Activated T-cell treated with anti-CD3 and anti-CD28 coated beads, Interleukin-2, amount 50 U/mL, for 72 hours (primary cell): Measurements from ENCODE around the gene KCNQ2. TPM values are rescaled to one million over a fixed set of nuclear protein-coding genes. Genes with fewer than 3 reads are reported as not detected.
"Not testable (repeated sequence)": the region's sequence is repeated elsewhere in the genome, so short reads cannot be mapped to it uniquely, and the experiment has no call there.

Experiments used
- ATAC-seq, 2 donors: fragments of 150-1000 bp; cut with Tn5 transposase; replicated peaks in 1 of 2; 2 replicates each; pipeline ENCODE4 v1.10.0; 2021; ENCODE audit warnings: moderate library complexity in 2 of 2, mild to moderate bottlenecking in 1 of 2
- DNase-seq, 2 donors: peaks; one replicate each; pipeline ENCODE4 v3.0.0; 2021 to 2022; ENCODE audit warnings: mixed read lengths in 1 of 2
- H3K27ac Mint-ChIP-seq: one replicate; pipeline ENCODE4 v1.8.0; 2022; ENCODE audit warnings: mild to moderate bottlenecking, moderate library complexity, mixed read lengths
- H3K27me3 Mint-ChIP-seq: one replicate; pipeline ENCODE4 v1.8.0; 2022; ENCODE audit warnings: low read depth, mixed read lengths
- H3K36me3 Mint-ChIP-seq, 2 donors: one replicate each; pipeline ENCODE4 v1.8.0; 2022; ENCODE audit warnings: mixed read lengths in 2 of 2, mild to moderate bottlenecking in 1 of 2; ENCODE audit not compliant: insufficient read depth in 2 of 2
- H3K4me1 Mint-ChIP-seq: one replicate; pipeline ENCODE4 v1.8.0; 2022; ENCODE audit warnings: low read depth, mixed read lengths
- H3K4me3 Mint-ChIP-seq, 2 donors: one replicate each; pipeline ENCODE4 v1.8.0; 2022; ENCODE audit warnings: mild to moderate bottlenecking in 2 of 2, mixed read lengths in 2 of 2, moderate library complexity in 2 of 2
- H3K9me3 Mint-ChIP-seq, 2 donors: one replicate each; pipeline ENCODE4 v1.8.0; 2022; ENCODE audit warnings: mixed read lengths in 2 of 2
- total RNA-seq, 2 donors: library from RNA; stranded (reverse); gene quantifications; one replicate each; pipeline ENCODE4 v1.2.3, GENCODE V29; 2022

The KCNQ2 gene
- total RNA-seq, 2 donors from 2014 or later: 0.44 to 0.65 TPM

- H3K9me3 Mint-ChIP-seq, ATAC-seq, H3K4me3 Mint-ChIP-seq, H3K36me3 Mint-ChIP-seq, H3K4me1 Mint-ChIP-seq, DNase-seq, H3K27ac Mint-ChIP-seq: not testable (repeated sequence)
- peaks cover 48% of the 10 kb centered on the region for H3K27me3 Mint-ChIP-seq
Measured at GRCh38 chr20:63479695-63480419, 7.4 kb upstream of the KCNQ2 start.

- Mint-ChIP-seq H3K27ac (no peak overlapping the region), H3K4me1 (peaks cover 18% of the 10 kb centered on the region), H3K27me3 (peaks cover 61% of the 10 kb centered on the region), H3K36me3 (no peaks in the 10 kb centered on the region), H3K4me3 (no peak overlapping the region), H3K9me3 (no peaks in the 10 kb centered on the region)
- DNase-seq: no peak
- no peak for ATAC-seq
Measured at GRCh38 chr20:63478346-63479302, 6.2 kb upstream of the KCNQ2 start.

- Mint-ChIP-seq H3K4me1 (peaks cover 15% of the 10 kb centered on the region), H3K4me3 (no peak overlapping the region), H3K36me3 (no peaks in the 10 kb centered on the region), H3K27ac (no peak overlapping the region), H3K9me3 (no peaks in the 10 kb centered on the region), H3K27me3 (peaks cover 59% of the 10 kb centered on the region)
- ATAC-seq (no peak), DNase-seq (no peak)
Measured at GRCh38 chr20:63477944-63478343, 5.5 kb upstream of the KCNQ2 start.

- DNase-seq (no peak), ATAC-seq (no peak)
- no peak overlapping the region for H3K27ac Mint-ChIP-seq
- peaks cover 52% of the 10 kb centered on the region for H3K27me3 Mint-ChIP-seq
- H3K4me1 Mint-ChIP-seq: peaks cover 10% of the 10 kb centered on the region
- H3K9me3 Mint-ChIP-seq: no peaks in the 10 kb centered on the region
- H3K36me3 Mint-ChIP-seq: no peaks in the 10 kb centered on the region
- H3K4me3 Mint-ChIP-seq: no peak overlapping the region
Measured at GRCh38 chr20:63477061-63477616, 4.7 kb upstream of the KCNQ2 start.

GRCh38 chr20:63475209-63475608 lies 2.8 kb upstream of the KCNQ2 start:
- H3K9me3 Mint-ChIP-seq: no peaks in the 10 kb centered on the region
- no peak overlapping the region for H3K4me3 Mint-ChIP-seq
- no peak overlapping the region for H3K27ac Mint-ChIP-seq
- no peaks in the 10 kb centered on the region for H3K36me3 Mint-ChIP-seq
- H3K4me1 Mint-ChIP-seq: peaks cover 10% of the 10 kb centered on the region
- H3K27me3 Mint-ChIP-seq: peaks cover 49% of the 10 kb centered on the region
- ATAC-seq (no peak), DNase-seq (no peak)

GRCh38 chr20:63473555-63474449 lies 1.3 kb upstream of the KCNQ2 start:
- Mint-ChIP-seq H3K27me3 (peaks cover 52% of the 10 kb centered on the region), H3K4me3 (peak overlapping the region in 1 of 2 donors; percentile 29), H3K9me3 (no peaks in the 10 kb centered on the region), H3K27ac (no peak overlapping the region), H3K4me1 (peaks cover 10% of the 10 kb centered on the region), H3K36me3 (no peaks in the 10 kb centered on the region)
- ATAC-seq (peak in 1 of 2 donors; percentile 22), DNase-seq (no peak)

GRCh38 chr20:63472862-63473390 lies 471 bp upstream of the KCNQ2 start:
- Mint-ChIP-seq H3K27me3 (peaks cover 45% of the 10 kb centered on the region), H3K36me3 (no peaks in the 10 kb centered on the region), H3K4me1 (peaks cover 10% of the 10 kb centered on the region), H3K27ac (no peak overlapping the region), H3K9me3 (no peaks in the 10 kb centered on the region), H3K4me3 (peak overlapping the region in 1 of 2 donors; percentile 18)
- no peak for DNase-seq
- ATAC-seq: no peak

- Mint-ChIP-seq H3K36me3 (no peaks in the 10 kb centered on the region), H3K9me3 (no peaks in the 10 kb centered on the region), H3K27me3 (peaks cover 35% of the 10 kb centered on the region), H3K27ac (no peak overlapping the region), H3K4me1 (peaks cover 10% of the 10 kb centered on the region), H3K4me3 (no peak overlapping the region)
- DNase-seq: no peak
- ATAC-seq: no peak
Measured at GRCh38 chr20:63471717-63471980, 806 bp downstream of the KCNQ2 start.

- Mint-ChIP-seq H3K9me3 (no peaks in the 10 kb centered on the region), H3K4me1 (peaks cover 10% of the 10 kb centered on the region), H3K4me3 (no peak overlapping the region), H3K36me3 (no peaks in the 10 kb centered on the region), H3K27ac (no peak overlapping the region), H3K27me3 (peaks cover 31% of the 10 kb centered on the region)
- DNase-seq (no peak), ATAC-seq (no peak)
Measured at GRCh38 chr20:63471002-63471716, 1.3 kb downstream of the KCNQ2 start.

GRCh38 chr20:63470410-63470809 lies 2.0 kb downstream of the KCNQ2 start:
- Mint-ChIP-seq H3K27me3 (peaks cover 25% of the 10 kb centered on the region), H3K4me3 (no peak overlapping the region)
- ATAC-seq: no peak

GRCh38 chr20:63469713-63470101 lies 2.7 kb downstream of the KCNQ2 start:
- ATAC-seq: no peak

More at GRCh38 chr20:63470410-63470809, 2.0 kb downstream of the KCNQ2 start:
- Mint-ChIP-seq H3K9me3 (no peaks in the 10 kb centered on the region), H3K36me3 (no peaks in the 10 kb centered on the region), H3K4me1 (peaks cover 10% of the 10 kb centered on the region), H3K27ac (no peak overlapping the region)
- DNase-seq: no peak

More at GRCh38 chr20:63469713-63470101, 2.7 kb downstream of the KCNQ2 start:
- DNase-seq: no peak
- Mint-ChIP-seq H3K27me3 (peaks cover 18% of the 10 kb centered on the region), H3K4me1 (peaks cover 10% of the 10 kb centered on the region), H3K9me3 (no peaks in the 10 kb centered on the region), H3K4me3 (no peak overlapping the region), H3K36me3 (no peaks in the 10 kb centered on the region), H3K27ac (no peak overlapping the region)
